ENCODE measurements around the gene ARHGEF4. TPM values are rescaled to one million over a fixed set of nuclear protein-coding genes. Genes with fewer than 3 reads are reported as not detected.

Gene ARHGEF4
- total RNA-seq, 4 donors from 2014 or later: 108 to 378 (median 134) TPM

GRCh38 chr2:131006561-131006960 is 169.8 kb downstream of the ARHGEF4 start:
- Histone ChIP-seq H3K27ac (no peak overlapping the region), H3K4me3 (no peak overlapping the region), H3K4me1 (no peaks in the 10 kb centered on the region), H3K27me3 (peaks cover 2% of the 10 kb centered on the region), H3K9me3 (no peaks in the 10 kb centered on the region), H3K36me3 (no peaks in the 10 kb centered on the region)
- no peak for TF ChIP-seq EP300 (IDR thresholded peaks at IDR 0.05)
- 94% methylated on average over 2 of the region's 2 CpGs for WGBS
- DNase-seq (ENCODE audit: low spot score in 2 of 2): no peak

- H3K4me1 ChIP-seq: no peaks in the 10 kb centered on the region
- H3K4me3 ChIP-seq: no peak overlapping the region
- WGBS: 77% methylated on average over 1 of the region's 1 CpG
- peaks cover 2% of the 10 kb centered on the region for H3K27me3 ChIP-seq
- H3K9me3 ChIP-seq: no peaks in the 10 kb centered on the region
- no peaks in the 10 kb centered on the region for H3K36me3 ChIP-seq
- H3K27ac ChIP-seq: no peak overlapping the region
- TF ChIP-seq POLR2A (IDR thresholded peaks at IDR 0.05) (no peak), CTCF (IDR thresholded peaks at IDR 0.05) (no peak), EP300 (IDR thresholded peaks at IDR 0.05) (no peak), POLR2AphosphoS5 (IDR thresholded peaks at IDR 0.05) (no peak)
- no peak for DNase-seq (ENCODE audit: low spot score in 2 of 2)
These were observed 172.3 kb downstream of the ARHGEF4 start for GRCh38 chr2:131008967-131009366.

- Histone ChIP-seq H3K9me3 (no peaks in the 10 kb centered on the region), H3K36me3 (no peaks in the 10 kb centered on the region), H3K27me3 (peaks cover 2% of the 10 kb centered on the region), H3K4me3 (no peak overlapping the region), H3K27ac (no peak overlapping the region), H3K4me1 (no peaks in the 10 kb centered on the region)
- no peak for TF ChIP-seq EP300 (IDR thresholded peaks at IDR 0.05)
- no peak for DNase-seq (ENCODE audit: low spot score in 2 of 2)
- 83% methylated on average over 6 of the region's 6 CpGs for WGBS
These were observed 173.2 kb downstream of the ARHGEF4 start for GRCh38 chr2:131009713-131010475.

- TF ChIP-seq CTCF (IDR thresholded peaks at IDR 0.05) (no peak), POLR2AphosphoS5 (IDR thresholded peaks at IDR 0.05) (no peak), POLR2A (IDR thresholded peaks at IDR 0.05) (no peak), EP300 (IDR thresholded peaks at IDR 0.05) (no peak)
- Histone ChIP-seq H3K36me3 (no peaks in the 10 kb centered on the region), H3K4me1 (no peaks in the 10 kb centered on the region), H3K27me3 (no peaks in the 10 kb centered on the region), H3K4me3 (no peak overlapping the region), H3K9me3 (no peaks in the 10 kb centered on the region), H3K27ac (no peak overlapping the region)
- WGBS: 75% methylated on average over 4 of the region's 4 CpGs
- no peak for DNase-seq (ENCODE audit: low spot score in 2 of 2)
These were observed 173.9 kb downstream of the ARHGEF4 start for GRCh38 chr2:131010566-131010965.

GRCh38 chr2:131011486-131011885 is 174.8 kb downstream of the ARHGEF4 start:
- H3K27ac ChIP-seq: no peak overlapping the region
- no peak for DNase-seq (ENCODE audit: low spot score in 2 of 2)
- no peak for TF ChIP-seq POLR2AphosphoS5 (IDR thresholded peaks at IDR 0.05)
- TF ChIP-seq EP300 (IDR thresholded peaks at IDR 0.05): no peak
- TF ChIP-seq POLR2A (IDR thresholded peaks at IDR 0.05): no peak
- H3K27me3 ChIP-seq: no peaks in the 10 kb centered on the region
- H3K4me3 ChIP-seq: no peak overlapping the region
- peaks cover 4% of the 10 kb centered on the region for H3K4me1 ChIP-seq
- H3K9me3 ChIP-seq: no peaks in the 10 kb centered on the region
- no peaks in the 10 kb centered on the region for H3K36me3 ChIP-seq
- 80% methylated on average over 7 of the region's 7 CpGs for WGBS

- Histone ChIP-seq H3K36me3 (no peaks in the 10 kb centered on the region), H3K4me3 (no peak overlapping the region), H3K4me1 (peaks cover 19% of the 10 kb centered on the region), H3K27me3 (no peaks in the 10 kb centered on the region), H3K27ac (no peak overlapping the region), H3K9me3 (no peaks in the 10 kb centered on the region)
- no peak for DNase-seq (ENCODE audit: low spot score in 2 of 2)
- TF ChIP-seq CTCF (IDR thresholded peaks at IDR 0.05) (no peak), POLR2AphosphoS5 (IDR thresholded peaks at IDR 0.05) (no peak), EP300 (IDR thresholded peaks at IDR 0.05) (no peak), POLR2A (IDR thresholded peaks at IDR 0.05) (no peak)
These were observed 177.4 kb downstream of the ARHGEF4 start for GRCh38 chr2:131014141-131014540.

GRCh38 chr2:131015764-131016163 is 179.1 kb downstream of the ARHGEF4 start:
- no peak for TF ChIP-seq CTCF (IDR thresholded peaks at IDR 0.05)
- no peak for TF ChIP-seq EP300 (IDR thresholded peaks at IDR 0.05)
- no peak for TF ChIP-seq POLR2A (IDR thresholded peaks at IDR 0.05)
- TF ChIP-seq POLR2AphosphoS5 (IDR thresholded peaks at IDR 0.05): no peak
- no peak for DNase-seq (ENCODE audit: low spot score in 2 of 2)
- no peaks in the 10 kb centered on the region for H3K27me3 ChIP-seq
- H3K4me1 ChIP-seq: peaks cover 19% of the 10 kb centered on the region
- WGBS: 88% methylated on average over 11 of the region's 11 CpGs
- H3K27ac ChIP-seq: no peak overlapping the region
- H3K4me3 ChIP-seq: no peak overlapping the region
- no peaks in the 10 kb centered on the region for H3K36me3 ChIP-seq
- no peaks in the 10 kb centered on the region for H3K9me3 ChIP-seq

All from suprapubic skin (tissue), 4 donors.